AG10803 (cell line): Measurements from ENCODE around the gene TBC1D9.

Experiments
- DNase-seq: peaks from one replicate; pipeline ENCODE4 v3.0.0; 2010; ENCODE audit warnings: low read depth
- H3K4me3 ChIP-seq: 2 replicates; pipeline ENCODE4 v1.5.1; 2011; ENCODE audit warnings: mild to moderate bottlenecking, low read length, control low read depth
- TF ChIP-seq, protein P1 (sequence below): conservative IDR thresholded peaks from 2 replicates; pipeline ENCODE4 v1.5.1; 2011; ENCODE audit warnings: mild to moderate bottlenecking, low read length, control low read depth, inconsistent platforms

TBC1D9 gene

GRCh38 chr4:140639066-140639465 lies 117.1 kb downstream of the TBC1D9 start:
- TF ChIP-seq, protein P1, sequence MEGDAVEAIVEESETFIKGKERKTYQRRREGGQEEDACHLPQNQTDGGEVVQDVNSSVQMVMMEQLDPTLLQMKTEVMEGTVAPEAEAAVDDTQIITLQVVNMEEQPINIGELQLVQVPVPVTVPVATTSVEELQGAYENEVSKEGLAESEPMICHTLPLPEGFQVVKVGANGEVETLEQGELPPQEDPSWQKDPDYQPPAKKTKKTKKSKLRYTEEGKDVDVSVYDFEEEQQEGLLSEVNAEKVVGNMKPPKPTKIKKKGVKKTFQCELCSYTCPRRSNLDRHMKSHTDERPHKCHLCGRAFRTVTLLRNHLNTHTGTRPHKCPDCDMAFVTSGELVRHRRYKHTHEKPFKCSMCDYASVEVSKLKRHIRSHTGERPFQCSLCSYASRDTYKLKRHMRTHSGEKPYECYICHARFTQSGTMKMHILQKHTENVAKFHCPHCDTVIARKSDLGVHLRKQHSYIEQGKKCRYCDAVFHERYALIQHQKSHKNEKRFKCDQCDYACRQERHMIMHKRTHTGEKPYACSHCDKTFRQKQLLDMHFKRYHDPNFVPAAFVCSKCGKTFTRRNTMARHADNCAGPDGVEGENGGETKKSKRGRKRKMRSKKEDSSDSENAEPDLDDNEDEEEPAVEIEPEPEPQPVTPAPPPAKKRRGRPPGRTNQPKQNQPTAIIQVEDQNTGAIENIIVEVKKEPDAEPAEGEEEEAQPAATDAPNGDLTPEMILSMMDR: no peak
- no peak overlapping the region for H3K4me3 ChIP-seq
- DNase-seq: no peak

DNA sequence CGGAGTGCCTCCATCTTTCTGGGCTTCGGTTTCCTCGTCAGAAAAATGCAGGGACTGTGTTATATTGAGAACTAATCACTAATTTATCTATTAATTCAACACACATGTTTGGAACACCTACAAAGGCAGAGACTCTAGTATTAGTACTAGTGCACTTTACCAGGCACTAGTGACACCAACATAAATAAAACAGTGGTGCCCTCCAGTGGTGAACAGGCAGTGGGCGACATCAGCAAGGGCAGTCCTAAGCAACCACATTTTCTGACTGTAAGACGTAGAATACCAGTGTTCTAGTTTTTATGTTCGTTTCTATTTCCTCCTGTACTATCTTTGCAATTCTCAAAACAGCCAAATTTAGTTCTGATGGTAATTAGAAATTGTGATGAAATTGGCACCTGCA lies 118.3 kb downstream of the TBC1D9 start:
- TF ChIP-seq, protein P1: peak; percentile 49
- DNase-seq: peak; percentile 10
- H3K4me3 ChIP-seq: no peak overlapping the region

DNA sequence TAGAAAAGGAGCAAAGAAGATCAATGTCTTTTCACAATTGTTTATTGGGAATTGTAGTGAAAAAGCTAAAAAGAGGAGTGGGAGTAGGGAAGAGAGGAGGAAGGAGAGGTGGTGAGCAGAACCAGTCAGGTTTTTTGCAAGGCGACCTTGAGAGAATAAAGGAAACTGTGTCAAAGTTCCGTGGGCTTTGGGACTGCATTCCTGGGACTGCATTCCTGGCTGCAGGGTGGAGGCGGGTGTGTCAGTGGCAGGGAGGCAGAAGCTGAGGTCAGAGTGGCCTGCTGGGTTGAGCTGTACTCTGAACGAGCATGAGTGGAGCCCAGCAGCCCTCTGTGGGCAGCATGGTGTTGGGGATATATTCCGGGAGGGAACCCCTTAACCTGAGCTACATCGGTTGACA lies 120.6 kb downstream of the TBC1D9 start:
- DNase-seq: peak; percentile 53
- TF ChIP-seq, protein P1: no peak
- H3K4me3 ChIP-seq: no peak overlapping the region

DNA sequence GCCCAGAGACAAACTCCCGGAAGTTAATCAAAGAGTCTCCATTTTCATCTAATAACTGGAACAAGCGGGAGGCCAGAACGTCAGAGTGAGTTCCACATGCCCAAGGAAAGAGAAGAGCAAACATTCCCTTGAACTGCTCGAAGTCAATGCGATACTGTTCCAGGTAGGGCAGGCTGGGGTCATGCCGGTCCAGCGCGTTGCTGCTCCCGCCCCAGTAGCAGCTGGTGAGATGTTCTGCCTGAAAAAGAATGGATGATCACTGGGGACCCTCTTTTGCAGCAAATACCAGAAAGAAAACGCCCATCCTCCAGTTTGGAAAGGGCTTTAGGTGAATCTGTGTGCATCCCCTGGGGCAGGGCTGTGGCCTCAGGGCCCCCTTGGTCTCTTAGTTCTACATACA lies 122.2 kb downstream of the TBC1D9 start:
- no peak overlapping the region for H3K4me3 ChIP-seq
- TF ChIP-seq, protein P1: no peak
- DNase-seq: no peak

- DNase-seq: no peak
- H3K4me3 ChIP-seq: no peak overlapping the region
- TF ChIP-seq, protein P1: no peak
Observed at GRCh38 chr4:140633124-140633523, 123.1 kb downstream of the TBC1D9 start.

DNA sequence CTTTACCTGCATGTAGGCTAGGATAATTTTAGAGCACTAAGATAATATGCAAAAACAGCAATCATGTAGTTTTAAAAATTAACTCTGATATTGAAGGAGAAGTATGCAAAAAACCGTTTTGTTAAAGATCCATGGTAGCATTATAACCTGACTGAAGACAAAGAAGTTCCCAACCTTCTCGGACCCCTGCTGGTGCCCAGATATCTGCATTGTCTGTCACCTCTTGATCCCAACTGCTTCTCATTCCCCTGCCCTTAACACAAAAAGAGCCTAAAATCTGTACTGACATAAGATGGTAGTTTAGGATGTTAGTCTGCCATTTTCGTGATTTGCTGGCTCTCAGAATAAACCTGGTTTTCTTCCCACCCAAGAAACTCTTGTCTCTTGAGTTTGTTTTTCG lies 125.9 kb downstream of the TBC1D9 start:
- TF ChIP-seq, protein P1: no peak
- no peak for DNase-seq
- H3K4me3 ChIP-seq: no peak overlapping the region

- H3K4me3 ChIP-seq: no peak overlapping the region
- DNase-seq: no peak
- TF ChIP-seq, protein P1: no peak
Observed at GRCh38 chr4:140628016-140628415, 128.2 kb downstream of the TBC1D9 start.
